GM21529 (cell line): ENCODE data around the gene TACC2.

Experiments
- ATAC-seq: cut with Tn5 transposase; IDR thresholded peaks from one replicate; pipeline ENCODE4 v1.9.1; 2021; ENCODE audit not compliant: unreplicated experiment

The TACC2 gene

GRCh38 chr10:122029499-122030199 is 40.7 kb downstream of the TACC2 start:
- ATAC-seq, result no peak

- ATAC-seq, result no peak
Observed at GRCh38 chr10:122030200-122030552, 41.2 kb downstream of the TACC2 start.

GRCh38 chr10:122033224-122033926 is 44.4 kb downstream of the TACC2 start:
- no peak for ATAC-seq

GRCh38 chr10:122034149-122034756 is 45.3 kb downstream of the TACC2 start:
- ATAC-seq, result no peak

DNA sequence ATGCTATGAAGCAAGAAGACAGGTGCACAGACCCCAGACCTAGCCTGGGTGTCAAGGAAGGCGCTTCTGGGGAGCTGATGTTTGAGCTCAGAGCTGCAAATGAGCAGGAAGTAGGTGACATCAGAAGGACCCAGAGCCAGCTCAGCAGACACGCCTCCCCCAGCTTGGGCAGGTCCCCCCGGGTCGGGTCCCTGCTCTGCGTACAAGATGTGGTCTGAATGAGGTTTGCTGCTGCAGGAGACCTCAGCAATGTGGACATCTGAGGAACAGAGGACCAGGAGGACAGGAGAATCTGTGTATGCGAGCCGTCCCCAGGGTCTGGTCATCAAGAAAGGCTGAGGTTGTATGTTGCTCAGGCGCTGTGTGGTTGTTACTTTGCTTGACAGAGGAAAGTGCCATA is 51.8 kb downstream of the TACC2 start:
- ATAC-seq, result no peak

- ATAC-seq, result no peak
Observed at GRCh38 chr10:122042836-122043235, 53.9 kb downstream of the TACC2 start.

GRCh38 chr10:122044045-122044661 is 55.2 kb downstream of the TACC2 start:
- ATAC-seq, result no peak

- no peak for ATAC-seq
Observed at GRCh38 chr10:122044713-122045112, 55.8 kb downstream of the TACC2 start.

DNA sequence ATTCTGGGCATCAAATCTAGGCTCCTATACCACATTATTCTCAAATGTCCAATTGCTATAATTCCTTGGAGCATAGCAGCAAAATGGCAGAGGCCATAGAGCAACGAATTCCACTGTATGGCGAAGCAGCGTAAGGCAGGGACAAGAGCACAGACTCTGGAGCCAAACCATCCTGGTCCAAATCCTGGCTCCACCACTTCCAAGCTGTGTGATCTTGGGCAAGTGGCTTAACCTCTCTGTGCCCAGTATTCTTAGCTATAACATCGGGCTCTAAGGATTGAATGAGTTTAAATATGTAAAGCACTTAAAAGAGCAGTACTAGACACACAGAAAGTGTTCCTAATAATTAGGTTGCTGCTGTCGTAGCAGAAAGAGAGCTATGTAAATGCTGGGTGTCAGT is 56.2 kb downstream of the TACC2 start:
- ATAC-seq, result no peak

DNA sequence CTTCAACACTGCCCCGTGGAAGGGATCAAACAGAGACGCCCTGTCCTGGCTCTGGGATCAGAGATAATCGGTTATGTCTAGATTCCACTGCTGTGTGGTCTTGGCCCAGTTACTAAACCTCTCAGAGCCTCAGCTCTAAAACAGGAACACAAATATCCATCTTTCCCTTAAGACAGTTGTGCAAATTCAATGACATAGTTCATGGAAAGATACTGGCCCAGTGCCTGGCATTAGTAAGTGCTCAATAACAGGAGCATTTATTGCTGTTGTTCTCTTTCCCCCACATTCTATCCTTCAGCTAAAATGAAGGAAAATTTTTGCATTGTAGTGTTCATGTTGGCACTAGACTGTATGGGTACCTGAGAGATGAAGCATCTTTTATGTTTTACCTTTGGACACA is 58.6 kb downstream of the TACC2 start:
- no peak for ATAC-seq

GRCh38 chr10:122049076-122049475 is 60.1 kb downstream of the TACC2 start:
- no peak for ATAC-seq

- no peak for ATAC-seq
Observed at GRCh38 chr10:122050311-122050710, 61.3 kb downstream of the TACC2 start.

DNA sequence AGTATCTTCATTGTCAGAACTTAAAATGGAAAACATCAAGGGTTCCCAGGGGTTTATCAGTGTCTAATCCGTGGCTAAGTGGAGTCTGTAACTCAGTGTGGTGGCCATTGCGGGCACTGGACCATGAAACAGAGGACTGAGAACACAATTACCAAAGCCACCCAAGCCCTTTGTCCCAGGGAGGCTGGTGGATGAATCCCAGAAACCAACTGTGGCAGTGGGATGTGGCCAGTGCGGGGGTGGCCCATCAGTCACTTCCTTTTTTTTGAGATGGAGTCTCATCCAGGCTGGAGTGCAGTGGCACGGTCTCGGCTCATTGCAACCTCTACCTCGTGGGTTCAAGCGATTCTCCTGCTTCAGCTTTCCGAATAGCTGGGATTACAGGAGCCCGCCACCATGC is 61.8 kb downstream of the TACC2 start:
- no peak for ATAC-seq

- no peak for ATAC-seq
Observed at GRCh38 chr10:122051609-122052385, 62.8 kb downstream of the TACC2 start.

DNA sequence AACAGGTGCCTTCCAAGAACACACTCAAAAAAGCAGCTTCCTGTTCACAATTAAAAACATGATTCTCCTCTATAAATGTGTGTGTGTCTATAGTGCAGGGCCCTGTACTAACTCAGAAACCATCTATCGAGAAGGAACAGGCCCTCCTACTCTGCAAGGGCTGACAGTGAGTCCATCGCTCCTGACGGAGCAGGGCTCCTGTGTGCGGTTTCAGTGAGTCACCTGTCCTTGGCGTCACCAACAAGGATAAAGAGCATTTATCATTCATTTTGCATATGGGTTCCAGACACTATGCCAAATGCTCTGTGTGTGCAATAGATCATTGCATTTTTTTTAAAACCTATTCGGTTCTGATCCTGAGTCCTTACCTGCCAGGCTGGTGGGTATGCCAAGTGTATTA is 63.7 kb downstream of the TACC2 start:
- ATAC-seq, result no peak

DNA sequence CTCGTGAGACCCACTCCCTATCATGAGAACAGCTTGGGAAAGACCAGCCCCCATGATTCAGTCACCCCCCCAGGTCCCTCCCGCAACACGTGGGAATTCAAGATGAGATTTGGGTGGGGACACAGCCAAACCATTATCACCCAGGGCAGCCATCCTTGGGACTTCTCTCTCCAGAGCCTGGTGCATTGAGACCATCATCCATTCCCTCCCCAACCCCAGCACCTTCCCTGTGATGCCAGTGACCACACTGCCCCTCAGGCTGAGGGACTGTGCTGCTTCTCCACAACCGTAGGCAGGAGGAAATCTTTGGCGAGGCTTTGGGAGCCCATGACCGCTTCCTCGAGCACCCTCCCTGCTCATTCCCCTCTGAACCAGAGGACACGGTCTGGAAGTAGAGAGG is 64.4 kb downstream of the TACC2 start:
- no peak for ATAC-seq

DNA sequence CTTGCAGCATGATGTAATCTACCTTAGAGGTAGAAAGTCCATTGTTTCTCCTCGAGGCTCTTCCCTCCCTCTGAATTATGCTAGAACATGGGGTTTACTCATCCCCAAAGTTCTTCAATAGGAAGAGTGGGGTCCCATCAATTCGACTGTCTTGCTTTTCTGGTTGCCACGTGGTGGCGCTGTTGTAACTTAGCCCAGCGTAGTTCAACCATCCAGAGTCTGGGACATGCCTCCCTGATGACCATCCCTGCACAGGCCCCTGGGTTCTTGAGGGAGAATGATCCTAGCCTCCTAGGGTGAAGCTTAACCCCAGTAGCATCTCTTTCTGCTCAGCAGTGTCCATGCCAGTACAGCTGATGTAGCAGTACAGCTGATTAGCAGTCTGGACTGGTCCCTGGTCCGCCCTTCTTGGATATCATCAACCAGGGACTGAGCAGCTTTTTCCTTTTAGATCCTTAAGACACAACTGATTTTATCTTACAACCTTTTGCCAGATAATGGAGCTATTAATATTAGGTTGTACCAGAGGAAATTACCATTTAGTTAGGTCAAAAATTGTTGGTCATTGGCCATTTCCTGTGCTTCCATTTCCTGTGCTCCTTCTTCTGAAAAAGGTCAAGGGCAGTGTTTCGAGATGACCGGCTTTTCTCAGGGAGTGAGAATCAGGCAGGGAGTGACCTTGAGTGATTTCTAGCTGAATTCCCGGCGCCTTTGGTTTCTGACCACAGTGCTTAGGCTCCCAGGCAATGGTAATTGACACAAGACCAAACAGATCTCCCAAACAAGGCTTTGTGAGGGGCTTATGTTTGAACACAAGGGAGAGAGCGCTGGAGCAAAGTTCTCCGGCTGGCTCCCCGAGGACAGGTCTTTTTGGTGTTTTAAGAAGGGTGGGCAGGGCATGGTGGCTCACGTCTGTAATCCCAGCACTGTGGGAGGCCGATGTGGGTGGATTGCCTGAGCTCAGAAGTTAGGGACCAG is 65.4 kb downstream of the TACC2 start:
- ATAC-seq, result no peak

DNA sequence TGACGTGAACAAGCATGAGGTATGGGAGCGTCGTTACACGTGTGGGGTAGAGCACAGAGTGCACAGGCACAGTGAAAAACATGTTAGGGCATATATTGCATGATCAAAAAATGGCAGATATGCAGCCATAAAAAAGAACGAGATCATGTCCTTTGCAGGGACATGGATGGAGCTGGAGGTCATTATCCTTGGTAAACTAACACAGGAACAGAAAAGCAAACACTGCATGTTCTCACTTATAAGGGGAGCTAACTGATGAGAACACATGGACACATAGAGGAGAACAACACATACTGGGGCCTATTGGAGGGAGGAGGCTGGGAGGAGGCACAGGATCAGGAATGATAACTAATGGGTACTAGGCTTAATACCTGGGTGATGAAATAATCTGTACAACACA is 66.3 kb downstream of the TACC2 start:
- no peak for ATAC-seq

DNA sequence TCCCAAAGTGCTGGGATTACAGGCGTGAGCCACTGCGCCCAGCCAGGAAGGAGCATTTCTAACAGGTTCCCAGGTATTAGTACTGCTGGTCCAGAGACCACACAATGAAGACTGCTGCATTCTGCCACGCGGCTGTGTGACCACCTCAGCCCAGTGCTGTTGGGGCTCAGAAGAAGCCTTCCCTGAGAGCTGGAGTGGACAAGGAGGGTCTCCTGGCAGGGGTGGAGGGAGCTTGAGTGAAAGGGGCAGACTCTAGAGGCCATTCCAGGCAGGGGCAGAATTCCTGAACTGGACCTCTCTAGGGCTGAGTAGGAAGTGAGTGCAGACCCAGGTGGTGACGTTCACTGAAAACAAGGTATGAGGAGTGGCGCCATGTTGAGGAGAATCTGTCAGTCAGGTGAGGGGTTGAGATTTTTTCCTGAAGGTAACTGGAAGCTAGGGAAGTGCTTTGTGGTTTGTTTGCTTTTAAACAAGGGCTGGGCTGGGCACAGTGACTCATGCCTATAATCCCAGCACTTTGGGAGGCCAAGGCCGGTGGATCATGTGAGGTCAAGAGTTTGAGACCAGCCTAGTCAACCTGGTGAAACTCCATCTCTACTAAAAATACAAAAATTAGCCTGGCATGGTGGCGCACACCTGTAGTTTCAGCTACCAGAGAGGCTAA is 67.6 kb downstream of the TACC2 start:
- no peak for ATAC-seq
